Liver (tissue), 9 donors: ENCODE results near the gene ERMP1. TPM values are rescaled to one million over a fixed set of nuclear protein-coding genes. Genes with fewer than 3 reads are reported as not detected.

ENCODE experiments used
- DNase-seq: peaks from one replicate; pipeline ENCODE4 v3.0.0-alpha.2; 2017; ENCODE audit warnings: low spot score
- H3K27ac ChIP-seq, 2 donors: one replicate each; pipeline ENCODE4 v1.7.0; 2013; ENCODE audit warnings: inconsistent platforms in 2 of 2, low read length in 2 of 2, control low read depth in 1 of 2, low read depth in 1 of 2, mild to moderate bottlenecking in 1 of 2
- H3K27me3 ChIP-seq, 4 donors: one replicate each; pipeline versions ENCODE4 v1.6.1 to v1.7.0; 2013; ENCODE audit warnings: low read length in 3 of 4, inconsistent platforms in 1 of 4, mild to moderate bottlenecking in 1 of 4, moderate library complexity in 1 of 4; ENCODE audit not compliant: control insufficient read depth in 4 of 4, insufficient read depth in 4 of 4
- H3K36me3 ChIP-seq, 4 donors: one replicate each; pipeline versions ENCODE4 v1.6.1 to v1.7.0; 2013; ENCODE audit warnings: low read length in 3 of 4, mild to moderate bottlenecking in 3 of 4, low read depth in 1 of 4, moderate library complexity in 1 of 4; ENCODE audit not compliant: control insufficient read depth in 4 of 4, insufficient read depth in 3 of 4
- H3K4me1 ChIP-seq, 4 donors: one replicate each; pipeline versions ENCODE4 v1.6.1 to v1.7.0; 2013; ENCODE audit warnings: low read length in 3 of 4, mild to moderate bottlenecking in 3 of 4, moderate library complexity in 1 of 4; ENCODE audit not compliant: control insufficient read depth in 4 of 4, insufficient read depth in 4 of 4
- H3K4me3 ChIP-seq, 3 donors: one replicate each; pipeline versions ENCODE4 v1.6.1 to v1.7.0; 2013; ENCODE audit warnings: low read length in 3 of 3, control low read depth in 1 of 3, low read depth in 1 of 3, mild to moderate bottlenecking in 1 of 3
- H3K9ac ChIP-seq, 2 donors: one replicate each; pipeline ENCODE4 v1.7.0; 2013; ENCODE audit warnings: low read length in 2 of 2, mild to moderate bottlenecking in 2 of 2, moderate library complexity in 2 of 2, control low read depth in 1 of 2, low read depth in 1 of 2
- H3K9me3 ChIP-seq, 4 donors: one replicate each; pipeline versions ENCODE4 v1.6.1 to v1.7.0; 2013; ENCODE audit warnings: low read length in 3 of 4; ENCODE audit not compliant: control insufficient read depth in 4 of 4
- CTCF ChIP-seq: fragments of 150-350 bp; IDR thresholded peaks from 2 replicates; pipeline ENCODE4 v1.5.1; 2017; ENCODE audit warnings: improper control_type of control experiment, low read depth, low read length; ENCODE audit not compliant: missing input control
- EGR1 ChIP-seq, 2 donors: IDR thresholded peaks; 2 replicates each; pipeline ENCODE4 v1.6.1; 2016 to 2018; ENCODE audit warnings: antibody characterized with exemption in 2 of 2, low read depth in 2 of 2
- FOXA1 ChIP-seq: IDR thresholded peaks from 2 replicates; pipeline ENCODE4 v1.6.1; 2016; ENCODE audit warnings: antibody characterized with exemption
- FOXA2 ChIP-seq: IDR thresholded peaks from 2 replicates; pipeline ENCODE4 v1.6.1; 2016; ENCODE audit warnings: antibody characterized with exemption
- GABPA ChIP-seq, 2 donors: IDR thresholded peaks in 1 of 2; conservative IDR thresholded peaks in 1 of 2; 2 replicates each; pipeline ENCODE4 v1.6.1; 2016; ENCODE audit warnings: antibody characterized with exemption in 2 of 2, mild to moderate bottlenecking in 1 of 2, moderate library complexity in 1 of 2
- HNF4A ChIP-seq, 2 donors: conservative IDR thresholded peaks; 2 replicates each; pipeline ENCODE4 v1.6.1; 2016; ENCODE audit warnings: antibody characterized with exemption in 2 of 2, mild to moderate bottlenecking in 2 of 2
- HNF4G ChIP-seq: IDR thresholded peaks from 2 replicates; pipeline ENCODE4 v1.6.1; 2016; ENCODE audit warnings: antibody characterized with exemption
- JUND ChIP-seq, 2 donors: IDR thresholded peaks; 2 replicates each; pipeline ENCODE4 v1.6.1; 2016; ENCODE audit warnings: antibody characterized with exemption in 2 of 2
- NR2F2 ChIP-seq: IDR thresholded peaks from 2 replicates; pipeline ENCODE4 v1.6.1; 2016; ENCODE audit warnings: antibody characterized with exemption
- RAD21 ChIP-seq, 2 donors: IDR thresholded peaks; 2 replicates each; pipeline ENCODE4 v1.6.1; 2016; ENCODE audit warnings: antibody characterized with exemption in 2 of 2, mild to moderate bottlenecking in 2 of 2
- REST ChIP-seq: IDR thresholded peaks from 2 replicates; pipeline ENCODE4 v1.6.1; 2016; ENCODE audit warnings: antibody characterized with exemption, mild to moderate bottlenecking
- SP1 ChIP-seq: IDR thresholded peaks from 2 replicates; pipeline ENCODE4 v1.6.1; 2018; ENCODE audit warnings: antibody characterized with exemption, mild to moderate bottlenecking
- TAF1 ChIP-seq: conservative IDR thresholded peaks from 2 replicates; pipeline ENCODE4 v1.6.1; 2016; ENCODE audit warnings: antibody characterized with exemption, mild to moderate bottlenecking
- WGBS: extraction: QIAGEN DNeasy Blood & Tissue Kit; methylation state at CpG from one replicate; pipeline ENCODE4 v1.1.7; 2013; 5-methylcytosine and 5-hydroxymethylcytosine counted together
- polyA plus RNA-seq, 2 donors: library from polyadenylated mRNA; stranded (reverse) in 1 of 2; unstranded in 1 of 2; fragments of 200-250 nt in 1 of 2; fragments of >200 nt in 1 of 2; fragmentation: Nextera tagmentation in 1 of 2; extraction: Ambion mirVana in 1 of 2; gene quantifications; one replicate each; pipeline versions ENCODE4 v1.2.1 to v1.2.3, GENCODE V29; 2013 to 2015
- total RNA-seq, 2 donors: library from RNA; depleted of rRNA; stranded (reverse); fragments of >200 nt; gene quantifications; one replicate each; pipeline ENCODE4 v1.2.3, GENCODE V29; 2014
- TF ChIP-seq, protein P1 (sequence below): IDR thresholded peaks from 2 replicates; pipeline ENCODE4 v1.6.1; 2016; ENCODE audit warnings: antibody characterized with exemption
- donor health status: healthy.
- donor health status: healthy.
- donor health status: healthy.
- donor health status: healthy.
- donor health status: healthy.

Gene ERMP1
- total and polyA plus RNA-seq, 4 donors = 2.7 to 19.5 (median 9.6) TPM

DNA sequence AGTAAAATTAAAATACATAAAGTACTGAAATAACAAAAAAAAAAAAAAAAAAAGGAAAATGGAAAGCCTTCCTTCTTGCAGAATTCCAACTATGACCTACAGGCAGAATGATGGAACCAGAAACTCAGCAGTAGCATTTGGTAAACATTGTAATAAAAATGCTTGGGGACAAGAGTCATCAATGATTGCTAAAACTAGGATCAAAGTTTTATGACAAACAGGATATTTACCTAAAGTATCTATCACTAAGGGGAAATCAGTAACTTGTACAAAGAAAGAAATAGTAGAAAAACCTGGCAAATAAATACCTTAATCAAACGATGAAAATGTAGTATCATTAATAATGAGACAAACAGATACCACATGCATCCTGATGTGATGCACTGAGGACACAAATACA is 17.5 kb downstream of the ERMP1 start:
- peak; percentile 17 to 24 for TF ChIP-seq HNF4A (conservative IDR thresholded peaks at IDR 0.05)
- no peak for TF ChIP-seq REST
- no peak for TF ChIP-seq HNF4G
- TF ChIP-seq NR2F2 = no peak
- Histone ChIP-seq H3K27ac (no peak overlapping the region), H3K4me3 (no peak overlapping the region), H3K27me3 (no peaks in the 10 kb centered on the region), H3K36me3 (peaks cover 0 to 13% (median 5%) of the 10 kb centered on the region in 4 donors), H3K4me1 (no peaks in the 10 kb centered on the region), H3K9ac (no peak overlapping the region), H3K9me3 (no peaks in the 10 kb centered on the region)
- WGBS = 27% methylated on average over 1 of the region's 1 CpG
- DNase-seq = no peak

GRCh38 chr9:5813824-5814223 is 19.1 kb downstream of the ERMP1 start:
- no peak overlapping the region for H3K4me3 ChIP-seq
- no peak for DNase-seq
- H3K27ac ChIP-seq = no peak overlapping the region
- no peak overlapping the region for H3K9ac ChIP-seq
- no peak for TF ChIP-seq GABPA (IDR thresholded peaks at IDR 0.05 in 1 of 2, conservative IDR thresholded peaks at IDR 0.05 in 1 of 2)
- no peak for TF ChIP-seq FOXA1
- TF ChIP-seq CTCF = no peak
- TF ChIP-seq EGR1 (IDR thresholded peaks at IDR 0.05; ENCODE audit: low read depth in 2 of 2) = no peak
- no peak for TF ChIP-seq JUND (IDR thresholded peaks at IDR 0.05)
- no peaks in the 10 kb centered on the region for H3K9me3 ChIP-seq
- H3K36me3 ChIP-seq = peaks cover 1 to 18% (median 13%) of the 10 kb centered on the region in 4 donors
- H3K27me3 ChIP-seq = no peaks in the 10 kb centered on the region
- WGBS = 93% methylated on average over 3 of the region's 3 CpGs
- no peaks in the 10 kb centered on the region for H3K4me1 ChIP-seq

DNA sequence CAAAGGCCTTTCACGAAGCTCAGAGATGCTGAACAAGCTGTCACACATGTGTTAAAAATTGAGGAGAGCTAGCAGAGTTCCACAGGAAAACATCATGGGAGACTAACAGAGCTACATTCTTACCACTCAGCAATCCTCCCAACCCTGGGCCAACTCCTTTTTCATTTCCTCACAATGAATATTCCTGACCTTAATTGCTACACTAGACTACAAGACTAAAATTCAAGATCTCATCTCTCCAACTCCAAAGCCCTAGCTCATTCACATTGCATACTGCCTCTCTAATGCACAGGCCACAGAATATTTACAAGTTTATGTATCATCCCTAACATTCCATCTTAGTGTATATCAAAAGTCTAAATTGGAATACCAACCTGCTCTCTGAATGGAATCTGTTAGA is 21.2 kb downstream of the ERMP1 start:
- no peaks in the 10 kb centered on the region for H3K9me3 ChIP-seq
- H3K27ac ChIP-seq = no peak overlapping the region
- H3K27me3 ChIP-seq = no peaks in the 10 kb centered on the region
- H3K36me3 ChIP-seq = peaks cover 1 to 16% (median 11%) of the 10 kb centered on the region in 4 donors
- 100% methylated on average over 1 of the region's 1 CpG for WGBS
- no peak overlapping the region for H3K4me3 ChIP-seq
- DNase-seq = no peak
- no peak overlapping the region for H3K9ac ChIP-seq
- TF ChIP-seq REST = no peak
- no peak for TF ChIP-seq SP1
- TF ChIP-seq RAD21 (IDR thresholded peaks at IDR 0.05) = no peak
- TF ChIP-seq FOXA2 = no peak
- no peak for TF ChIP-seq CTCF
- no peak for TF ChIP-seq HNF4G
- TF ChIP-seq, protein P1, sequence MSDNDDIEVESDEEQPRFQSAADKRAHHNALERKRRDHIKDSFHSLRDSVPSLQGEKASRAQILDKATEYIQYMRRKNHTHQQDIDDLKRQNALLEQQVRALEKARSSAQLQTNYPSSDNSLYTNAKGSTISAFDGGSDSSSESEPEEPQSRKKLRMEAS = no peak
- TF ChIP-seq EGR1 (IDR thresholded peaks at IDR 0.05; ENCODE audit: low read depth in 2 of 2) = no peak
- TF ChIP-seq GABPA (IDR thresholded peaks at IDR 0.05 in 1 of 2, conservative IDR thresholded peaks at IDR 0.05 in 1 of 2) = no peak
- TF ChIP-seq TAF1 = no peak
- H3K4me1 ChIP-seq = no peaks in the 10 kb centered on the region
